ENCODE measurements around the gene C11orf42. TPM values are rescaled to one million over a fixed set of nuclear protein-coding genes. Genes with fewer than 3 reads are reported as not detected.

C11orf42 gene
- total RNA-seq, 4 donors from 2014 or later, result not detected

DNA sequence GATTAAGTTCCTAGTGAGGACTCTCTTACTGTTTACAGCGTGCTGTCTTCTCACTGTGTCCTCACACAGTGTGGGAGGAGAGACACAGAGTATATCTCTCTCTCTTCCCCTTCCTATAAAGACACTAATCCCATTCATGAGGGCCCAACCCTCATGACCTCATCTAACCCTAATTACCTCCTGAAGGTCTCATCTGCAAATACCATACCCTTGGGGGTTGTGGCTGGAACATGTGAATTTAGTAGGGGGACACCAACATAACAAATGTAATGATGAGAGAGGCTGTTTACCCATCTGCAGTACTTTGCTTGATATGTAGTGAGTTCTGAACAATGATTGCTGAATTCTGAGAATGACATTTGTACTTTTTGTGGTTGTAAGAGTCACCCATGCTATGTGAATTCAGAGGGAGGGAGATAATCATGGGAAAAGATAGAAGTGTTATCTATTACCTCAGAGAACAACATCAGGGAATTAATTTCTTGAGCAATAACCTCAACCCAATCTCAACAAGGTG is 11.2 kb upstream of the C11orf42 start:
- H3K36me3 ChIP-seq, result no peaks in the 10 kb centered on the region
- H3K27ac ChIP-seq, result no peak overlapping the region
- no peaks in the 10 kb centered on the region for H3K9me3 ChIP-seq
- TF ChIP-seq, protein P1, sequence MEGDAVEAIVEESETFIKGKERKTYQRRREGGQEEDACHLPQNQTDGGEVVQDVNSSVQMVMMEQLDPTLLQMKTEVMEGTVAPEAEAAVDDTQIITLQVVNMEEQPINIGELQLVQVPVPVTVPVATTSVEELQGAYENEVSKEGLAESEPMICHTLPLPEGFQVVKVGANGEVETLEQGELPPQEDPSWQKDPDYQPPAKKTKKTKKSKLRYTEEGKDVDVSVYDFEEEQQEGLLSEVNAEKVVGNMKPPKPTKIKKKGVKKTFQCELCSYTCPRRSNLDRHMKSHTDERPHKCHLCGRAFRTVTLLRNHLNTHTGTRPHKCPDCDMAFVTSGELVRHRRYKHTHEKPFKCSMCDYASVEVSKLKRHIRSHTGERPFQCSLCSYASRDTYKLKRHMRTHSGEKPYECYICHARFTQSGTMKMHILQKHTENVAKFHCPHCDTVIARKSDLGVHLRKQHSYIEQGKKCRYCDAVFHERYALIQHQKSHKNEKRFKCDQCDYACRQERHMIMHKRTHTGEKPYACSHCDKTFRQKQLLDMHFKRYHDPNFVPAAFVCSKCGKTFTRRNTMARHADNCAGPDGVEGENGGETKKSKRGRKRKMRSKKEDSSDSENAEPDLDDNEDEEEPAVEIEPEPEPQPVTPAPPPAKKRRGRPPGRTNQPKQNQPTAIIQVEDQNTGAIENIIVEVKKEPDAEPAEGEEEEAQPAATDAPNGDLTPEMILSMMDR (IDR thresholded peaks at IDR 0.05), result no peak
- no peak for TF ChIP-seq POLR2A (IDR thresholded peaks at IDR 0.05)
- H3K4me3 ChIP-seq, result no peak overlapping the region
- intact Hi-C loops (cut with DNase I; ENCODE audit: low total_unique reads), result no loop called here
- no peak for DNase-seq
- no peaks in the 10 kb centered on the region for H3K4me1 ChIP-seq
- H3K27me3 ChIP-seq, result no peaks in the 10 kb centered on the region

DNA sequence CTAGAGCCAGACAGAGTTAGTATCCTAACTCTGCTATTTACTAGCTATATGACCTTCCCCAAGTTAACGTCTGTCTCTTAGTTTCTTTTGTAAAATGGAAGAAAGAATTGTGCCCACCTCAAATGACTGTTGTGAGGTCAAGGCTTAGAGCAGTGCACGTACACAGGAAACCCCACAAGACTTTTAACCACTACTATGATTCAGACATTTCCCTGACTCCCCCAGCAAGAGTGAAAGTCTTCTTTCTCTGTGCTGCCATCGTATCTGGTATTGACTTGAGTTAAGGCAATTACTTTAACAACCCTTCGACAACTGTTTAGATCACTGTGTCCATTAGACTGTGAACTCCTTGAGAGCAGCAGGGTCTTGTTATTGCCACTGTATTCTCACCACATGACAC is 9.0 kb upstream of the C11orf42 start:
- no peaks in the 10 kb centered on the region for H3K4me1 ChIP-seq
- H3K36me3 ChIP-seq, result no peaks in the 10 kb centered on the region
- no peak for TF ChIP-seq POLR2A (IDR thresholded peaks at IDR 0.05)
- TF ChIP-seq, protein P1 (IDR thresholded peaks at IDR 0.05), result no peak
- H3K4me3 ChIP-seq, result no peak overlapping the region
- no peak overlapping the region for H3K27ac ChIP-seq
- no peak for DNase-seq
- intact Hi-C loops (cut with DNase I; ENCODE audit: low total_unique reads), result no loop called here
- no peaks in the 10 kb centered on the region for H3K9me3 ChIP-seq
- H3K27me3 ChIP-seq, result no peaks in the 10 kb centered on the region

DNA sequence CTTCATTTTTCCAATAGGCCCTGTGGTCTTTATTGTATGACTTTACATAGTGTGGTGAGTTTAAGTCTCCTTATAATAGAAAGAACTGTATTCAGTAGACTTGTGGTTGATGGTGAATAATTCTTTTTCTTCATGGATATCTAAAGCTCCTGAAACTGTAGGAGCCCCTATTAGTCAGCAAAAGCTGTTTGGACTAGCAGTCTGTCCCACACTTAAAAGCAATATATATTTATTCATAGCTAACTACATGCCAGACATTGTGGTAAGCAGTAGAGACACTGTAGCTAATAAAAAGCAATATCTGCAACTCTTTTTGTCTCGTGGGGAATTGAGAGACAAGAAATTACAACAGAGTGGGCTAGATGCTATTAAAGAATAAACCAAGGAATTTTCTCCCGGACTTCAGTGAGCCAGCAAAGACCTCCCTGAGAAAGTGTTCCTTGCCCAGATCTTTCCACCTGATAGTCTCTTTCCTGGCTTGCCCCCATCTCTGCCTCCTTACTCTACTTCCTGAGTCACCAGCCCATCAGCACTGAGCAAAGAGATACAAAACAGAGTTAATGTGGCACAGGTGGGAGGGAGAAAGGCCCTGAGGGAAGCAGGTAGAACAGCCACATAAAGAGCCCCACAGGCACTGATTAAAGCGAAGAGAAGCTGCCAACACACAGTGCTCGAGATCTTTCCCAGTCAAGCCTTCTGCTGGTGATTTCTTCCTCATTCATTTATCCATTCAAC is 7.7 kb upstream of the C11orf42 start:
- Histone ChIP-seq H3K9me3 (no peaks in the 10 kb centered on the region), H3K36me3 (no peaks in the 10 kb centered on the region), H3K4me3 (no peak overlapping the region), H3K4me1 (no peaks in the 10 kb centered on the region), H3K27ac (no peak overlapping the region), H3K27me3 (no peaks in the 10 kb centered on the region)
- intact Hi-C loops (cut with DNase I; ENCODE audit: low total_unique reads), result no loop called here
- no peak for DNase-seq
- no peak for TF ChIP-seq POLR2A (IDR thresholded peaks at IDR 0.05)

DNA sequence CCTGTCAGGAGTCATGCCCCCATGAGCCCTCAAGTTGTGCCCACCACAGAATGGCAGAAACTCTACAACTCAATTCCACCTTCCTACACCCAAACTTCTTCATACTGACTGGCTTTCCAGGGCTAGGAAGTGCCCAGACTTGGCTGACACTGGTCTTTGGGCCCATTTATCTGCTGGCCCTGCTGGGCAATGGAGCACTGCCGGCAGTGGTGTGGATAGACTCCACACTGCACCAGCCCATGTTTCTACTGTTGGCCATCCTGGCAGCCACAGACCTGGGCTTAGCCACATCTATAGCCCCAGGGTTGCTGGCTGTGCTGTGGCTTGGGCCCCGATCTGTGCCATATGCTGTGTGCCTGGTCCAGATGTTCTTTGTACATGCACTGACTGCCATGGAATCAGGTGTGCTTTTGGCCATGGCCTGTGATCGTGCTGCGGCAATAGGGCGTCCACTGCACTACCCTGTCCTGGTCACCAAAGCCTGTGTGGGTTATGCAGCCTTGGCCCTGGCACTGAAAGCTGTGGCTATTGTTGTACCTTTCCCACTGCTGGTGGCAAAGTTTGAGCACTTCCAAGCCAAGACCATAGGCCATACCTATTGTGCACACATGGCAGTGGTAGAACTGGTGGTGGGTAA is 6.1 kb upstream of the C11orf42 start, which contains the start of gene OR52W1:
OR52W1 (plus strand) TSS at position 51 of the 637 bp plus-strand sequence; CDS start at position 51, 0 bp downstream.
- H3K27ac ChIP-seq, result no peak within 1 kb of the TSS
- TF ChIP-seq POLR2A (IDR thresholded peaks at IDR 0.05), result no peak
- TF ChIP-seq, protein P1 (IDR thresholded peaks at IDR 0.05), result no peak
- intact Hi-C loops (cut with DNase I; ENCODE audit: low total_unique reads), result no loop called here

DNA sequence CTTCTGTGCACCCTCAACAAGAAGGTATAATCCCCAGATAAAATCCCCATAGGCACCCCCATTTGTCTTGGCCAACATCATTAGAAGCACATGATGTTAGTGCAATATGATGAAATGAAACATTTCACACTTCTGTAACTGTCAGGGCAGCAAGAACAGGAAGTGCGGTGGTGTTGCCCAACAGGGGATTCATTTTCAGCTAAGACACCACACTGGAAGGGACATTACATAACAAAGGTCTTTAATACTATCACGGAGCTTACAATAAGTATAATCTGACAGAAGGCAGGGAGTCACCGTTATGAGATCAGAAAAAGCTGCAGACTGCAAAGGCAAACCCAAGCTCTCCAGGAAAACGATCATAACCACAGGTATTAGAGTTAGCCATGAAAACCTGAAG is 4.4 kb upstream of the C11orf42 start:
- Histone ChIP-seq H3K4me3 (no peak overlapping the region), H3K27me3 (no peaks in the 10 kb centered on the region), H3K9me3 (no peaks in the 10 kb centered on the region), H3K4me1 (no peaks in the 10 kb centered on the region), H3K27ac (no peak overlapping the region), H3K36me3 (no peaks in the 10 kb centered on the region)
- intact Hi-C loops (cut with DNase I; ENCODE audit: low total_unique reads), result no loop called here
- TF ChIP-seq, protein P1 (IDR thresholded peaks at IDR 0.05), result no peak
- TF ChIP-seq POLR2A (IDR thresholded peaks at IDR 0.05), result no peak
- DNase-seq, result no peak

More for the DNA sequence above, 6.1 kb upstream of the C11orf42 start, which contains the start of gene OR52W1:
- H3K4me1 ChIP-seq, result no peaks in the 10 kb centered on the region
- no peaks in the 10 kb centered on the region for H3K36me3 ChIP-seq
- no peaks in the 10 kb centered on the region for H3K27me3 ChIP-seq
- H3K9me3 ChIP-seq, result no peaks in the 10 kb centered on the region
- H3K4me3 ChIP-seq, result no peak within 1 kb of the TSS
- no peak for DNase-seq
